Daoy (cell line): Measurements from ENCODE around the gene GREM2. TPM values are rescaled to one million over a fixed set of nuclear protein-coding genes. Genes with fewer than 3 reads are reported as not detected.
A peak's percentile ranks its signal among the peaks of the same experiment; 100 is the strongest.

Experiments used
- DNase-seq: peaks from one replicate; pipeline ENCODE4 v3.0.0-alpha.2; 2015; ENCODE audit warnings: low read depth
- total RNA-seq: library from RNA; depleted of rRNA; stranded (reverse); fragments of >200 nt; shearing (Covaris generic); gene quantifications from 2 replicates; pipeline ENCODE4 v1.2.3, GENCODE V29; 2014

Gene GREM2
- total RNA-seq, 1 experiment from 2014 or later: not detected

- peak; percentile 7 for DNase-seq
Observed at GRCh38 chr1:240455228-240455821, 156.6 kb downstream of the GREM2 start.

GRCh38 chr1:240445369-240445768 is 166.6 kb downstream of the GREM2 start:
- no peak for DNase-seq

GRCh38 chr1:240441669-240442068 is 170.3 kb downstream of the GREM2 start:
- no peak for DNase-seq
